ENCODE data around the gene CCDC60. TPM values are rescaled to one million over a fixed set of nuclear protein-coding genes. Genes with fewer than 3 reads are reported as not detected.

Gene CCDC60
- total RNA-seq, 4 donors from 2014 or later: not detected

DNA sequence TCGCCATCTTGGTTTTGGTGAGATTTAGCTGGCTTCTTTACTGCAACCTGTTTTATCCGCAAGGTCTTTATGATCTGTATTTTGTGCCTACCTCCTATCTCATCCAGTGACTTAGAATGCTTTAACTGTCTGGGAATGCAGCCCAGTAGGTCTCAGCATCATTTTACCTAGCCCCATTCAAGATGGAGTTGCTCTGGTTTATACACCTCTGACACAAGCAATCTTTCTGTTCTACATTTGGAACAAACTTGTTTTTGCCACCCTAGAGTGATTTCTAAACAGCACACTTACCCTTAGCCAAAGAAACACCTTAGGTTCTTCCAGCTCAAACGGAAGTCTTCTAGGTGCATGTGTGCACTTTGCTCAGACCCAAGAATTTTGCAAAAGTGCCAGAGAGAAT lies 122.3 kb downstream of the CCDC60 start:
- WGBS: 89% methylated on average over 3 of the region's 3 CpGs
- Histone ChIP-seq H3K36me3 (no peaks in the 10 kb centered on the region), H3K27ac (replicated peaks in 1 of 4) (no peak overlapping the region), H3K27me3 (no peaks in the 10 kb centered on the region), H3K9me3 (peaks cover 0 to 13% (median 9%) of the 10 kb centered on the region in 4 donors), H3K4me1 (no peaks in the 10 kb centered on the region), H3K4me3 (no peak overlapping the region)
- intact Hi-C loops (cut with DNase I): no loop called here
- DNase-seq (ENCODE audit: extremely low spot score): no peak
- no peak for TF ChIP-seq POLR2A (IDR thresholded peaks at IDR 0.05; ENCODE audit: low read depth)
- TF ChIP-seq EP300 (IDR thresholded peaks at IDR 0.05): no peak

- Histone ChIP-seq H3K27ac (replicated peaks in 1 of 4) (no peak overlapping the region), H3K4me1 (no peaks in the 10 kb centered on the region), H3K27me3 (no peaks in the 10 kb centered on the region), H3K9me3 (peaks cover 0 to 13% (median 9%) of the 10 kb centered on the region in 4 donors), H3K36me3 (no peaks in the 10 kb centered on the region), H3K4me3 (no peak overlapping the region)
- TF ChIP-seq, protein P1, sequence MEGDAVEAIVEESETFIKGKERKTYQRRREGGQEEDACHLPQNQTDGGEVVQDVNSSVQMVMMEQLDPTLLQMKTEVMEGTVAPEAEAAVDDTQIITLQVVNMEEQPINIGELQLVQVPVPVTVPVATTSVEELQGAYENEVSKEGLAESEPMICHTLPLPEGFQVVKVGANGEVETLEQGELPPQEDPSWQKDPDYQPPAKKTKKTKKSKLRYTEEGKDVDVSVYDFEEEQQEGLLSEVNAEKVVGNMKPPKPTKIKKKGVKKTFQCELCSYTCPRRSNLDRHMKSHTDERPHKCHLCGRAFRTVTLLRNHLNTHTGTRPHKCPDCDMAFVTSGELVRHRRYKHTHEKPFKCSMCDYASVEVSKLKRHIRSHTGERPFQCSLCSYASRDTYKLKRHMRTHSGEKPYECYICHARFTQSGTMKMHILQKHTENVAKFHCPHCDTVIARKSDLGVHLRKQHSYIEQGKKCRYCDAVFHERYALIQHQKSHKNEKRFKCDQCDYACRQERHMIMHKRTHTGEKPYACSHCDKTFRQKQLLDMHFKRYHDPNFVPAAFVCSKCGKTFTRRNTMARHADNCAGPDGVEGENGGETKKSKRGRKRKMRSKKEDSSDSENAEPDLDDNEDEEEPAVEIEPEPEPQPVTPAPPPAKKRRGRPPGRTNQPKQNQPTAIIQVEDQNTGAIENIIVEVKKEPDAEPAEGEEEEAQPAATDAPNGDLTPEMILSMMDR (IDR thresholded peaks at IDR 0.05): no peak
- TF ChIP-seq POLR2A (IDR thresholded peaks at IDR 0.05; ENCODE audit: low read depth): no peak
- TF ChIP-seq EP300 (IDR thresholded peaks at IDR 0.05): no peak
- no peak for TF ChIP-seq POLR2AphosphoS5 (IDR thresholded peaks at IDR 0.05)
- intact Hi-C loops (cut with DNase I): no loop called here
- DNase-seq (ENCODE audit: extremely low spot score): no peak
- WGBS: 81% methylated on average over 2 of the region's 2 CpGs
Observed at GRCh38 chr12:119457271-119457670, 122.7 kb downstream of the CCDC60 start.

GRCh38 chr12:119459481-119459880 lies 125.0 kb downstream of the CCDC60 start:
- Histone ChIP-seq H3K9me3 (peaks cover 0 to 13% (median 9%) of the 10 kb centered on the region in 4 donors), H3K4me3 (no peak overlapping the region), H3K27me3 (no peaks in the 10 kb centered on the region), H3K36me3 (no peaks in the 10 kb centered on the region), H3K4me1 (no peaks in the 10 kb centered on the region), H3K27ac (replicated peaks in 1 of 4) (no peak overlapping the region)
- TF ChIP-seq POLR2A (IDR thresholded peaks at IDR 0.05; ENCODE audit: low read depth) (no peak), POLR2AphosphoS5 (IDR thresholded peaks at IDR 0.05) (no peak), EP300 (IDR thresholded peaks at IDR 0.05) (no peak)
- intact Hi-C loops (cut with DNase I): no loop called here
- DNase-seq (ENCODE audit: extremely low spot score): no peak

DNA sequence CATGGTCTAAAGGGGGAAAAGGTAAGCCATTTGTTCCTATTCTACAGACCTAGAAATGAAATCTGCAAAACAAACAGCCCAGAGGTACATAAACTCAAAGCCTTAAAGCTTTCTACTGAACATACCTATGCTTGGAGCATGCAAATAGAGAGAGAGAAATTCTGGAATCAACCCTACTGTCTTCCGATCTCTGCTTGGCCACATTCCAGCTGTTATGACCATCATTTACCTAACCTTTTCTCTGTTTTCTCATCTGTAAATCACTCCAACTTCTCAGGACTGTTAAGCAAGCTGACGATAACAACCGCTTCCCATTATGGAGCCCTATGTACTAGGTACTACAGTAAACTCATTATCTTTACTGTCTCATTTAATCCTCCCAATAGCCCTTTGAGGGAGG lies 126.3 kb downstream of the CCDC60 start:
- H3K36me3 ChIP-seq: no peaks in the 10 kb centered on the region
- H3K27me3 ChIP-seq: no peaks in the 10 kb centered on the region
- intact Hi-C loops (cut with DNase I): no loop called here
- H3K4me3 ChIP-seq: no peak overlapping the region
- 88% methylated on average over 3 of the region's 3 CpGs for WGBS
- H3K4me1 ChIP-seq: no peaks in the 10 kb centered on the region
- H3K27ac ChIP-seq (replicated peaks in 1 of 4): no peak overlapping the region
- H3K9me3 ChIP-seq: peaks cover 0 to 13% (median 9%) of the 10 kb centered on the region in 4 donors
- DNase-seq (ENCODE audit: extremely low spot score): no peak
- TF ChIP-seq POLR2AphosphoS5 (IDR thresholded peaks at IDR 0.05) (no peak), EP300 (IDR thresholded peaks at IDR 0.05) (no peak), POLR2A (IDR thresholded peaks at IDR 0.05; ENCODE audit: low read depth) (no peak)
- TF ChIP-seq, protein P1 (IDR thresholded peaks at IDR 0.05): no peak

DNA sequence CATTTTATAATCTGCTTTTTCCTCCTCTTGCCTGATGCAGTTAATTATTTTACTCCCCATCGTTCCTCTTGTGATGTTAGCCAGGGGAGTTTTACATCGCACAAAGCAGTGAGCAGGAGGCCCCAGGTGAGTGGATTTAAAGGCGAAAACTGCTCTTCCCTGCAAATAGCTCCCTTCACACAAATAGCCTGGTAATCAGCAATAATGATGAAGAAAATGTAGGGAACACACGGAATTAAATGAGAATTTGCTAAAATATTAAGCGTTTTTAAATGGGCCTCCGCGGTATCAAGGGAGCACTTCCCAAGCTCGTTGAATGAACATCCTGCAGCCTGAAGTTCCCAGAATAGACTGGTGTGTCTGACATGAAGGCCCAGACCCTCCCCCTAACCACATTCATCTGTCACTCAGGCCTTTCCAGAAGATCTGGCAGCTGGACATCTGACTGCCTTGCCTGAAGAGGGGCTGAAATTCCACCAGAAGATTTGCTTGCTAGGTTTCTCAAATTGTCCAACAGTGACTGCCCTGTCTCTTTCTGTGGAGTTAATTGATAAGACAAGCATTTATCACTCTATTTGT lies 127.2 kb downstream of the CCDC60 start:
- Histone ChIP-seq H3K27me3 (no peaks in the 10 kb centered on the region), H3K27ac (replicated peaks in 1 of 4) (no peak overlapping the region), H3K36me3 (no peaks in the 10 kb centered on the region), H3K4me1 (no peaks in the 10 kb centered on the region), H3K4me3 (no peak overlapping the region), H3K9me3 (peaks cover 0 to 13% (median 9%) of the 10 kb centered on the region in 4 donors)
- intact Hi-C loops (cut with DNase I): no loop called here
- 77% methylated on average over 8 of the region's 8 CpGs for WGBS
- DNase-seq (ENCODE audit: extremely low spot score): no peak
- no peak for TF ChIP-seq EP300 (IDR thresholded peaks at IDR 0.05)
- no peak for TF ChIP-seq POLR2AphosphoS5 (IDR thresholded peaks at IDR 0.05)
- no peak for TF ChIP-seq POLR2A (IDR thresholded peaks at IDR 0.05; ENCODE audit: low read depth)
- TF ChIP-seq, protein P1 (IDR thresholded peaks at IDR 0.05): no peak

Measured in esophagus muscularis mucosa (tissue), 4 donors.